HCT116 (cell line): ENCODE measurements around the gene DNAJB5. TPM values are rescaled to one million over a fixed set of nuclear protein-coding genes. Genes with fewer than 3 reads are reported as not detected.

Experiments used
- ATAC-seq: fragments of 200-7000 bp; cut with Tn5 transposase; 2 replicates; pipeline ENCODE4 v1.9.1; 2020; ENCODE audit warnings: mild to moderate bottlenecking, moderate library complexity
- BruUV-seq: library from RNA; stranded (reverse); fragments of 400-500 nt; replicated peaks from 2 replicates; lab custom pipeline; 2021; lab: Mats Ljungman, UMichigan
- CTCF ChIA-PET: fragments of 300-600 bp; sonication (Branson Sonifier 250); formaldehyde crosslinking; loops from one replicate; lab custom pipeline; 2021; ENCODE audit warnings: antibody characterized with exemption; lab: Charles Lee
- POLR2A ChIA-PET: fragments of 300-600, 350-600 bp; sonication (Branson Sonifier 250); formaldehyde crosslinking; loops from one replicate; lab custom pipeline; 2021; ENCODE audit warnings: antibody characterized with exemption; lab: Charles Lee
- RAD21 ChIA-PET, 2 experiments: fragments of 300-600 bp; sonication (Branson Sonifier 250); formaldehyde crosslinking; loops; one replicate each; lab custom pipeline; 2023; ENCODE audit warnings: low total read pairs in 2 of 2; ENCODE audit not compliant: uncharacterized antibody in 2 of 2, unreplicated experiment in 2 of 2, low non-redundant PET in 1 of 2; lab: Charles Lee
- DNase-seq: peaks from one replicate; pipeline ENCODE4 v3.0.0-alpha.2; 2010; ENCODE audit warnings: low read depth, low spot score
- H2AFZ ChIP-seq: fragments of 200-600 bp; shearing (Covaris generic), sonication (generic); 2 replicates; pipeline ENCODE4 v1.6.1; 2017; ENCODE audit warnings: low read depth, mixed run types, mixed read lengths, antibody characterized with exemption, low read length; ENCODE audit not compliant: poor library complexity, severe bottlenecking
- H3K27ac ChIP-seq: 2 replicates; pipeline ENCODE4 v1.5.1; 2012; ENCODE audit warnings: low read depth, low read length
- H3K27me3 ChIP-seq: fragments of 200-600 bp; sonication (generic); 2 replicates; pipeline ENCODE4 v1.6.1; 2016; ENCODE audit warnings: mixed run types, low read length, mixed read lengths; ENCODE audit not compliant: insufficient read depth
- H3K36me3 ChIP-seq, 2 experiments: fragments of 200-500 bp in 1 of 2; fragments of 200-600 bp in 1 of 2; sonication (Bioruptor generic) in 1 of 2; sonication (generic) in 1 of 2; 2 replicates each; pipeline versions ENCODE4 v1.5.1 to v1.6.1; 2014 to 2016; ENCODE audit warnings: low read length in 2 of 2, inconsistent platforms in 1 of 2, mixed read lengths in 1 of 2, mixed run types in 1 of 2; ENCODE audit not compliant: insufficient read depth in 2 of 2, control insufficient read depth in 1 of 2
- H3K4me1 ChIP-seq, 2 experiments: fragments of 200-600 bp in 1 of 2; sonication (generic) in 1 of 2; 2 replicates each; pipeline versions ENCODE4 v1.5.1 to v1.6.1; 2012 to 2017; ENCODE audit warnings: low read length in 2 of 2, inconsistent platforms in 1 of 2, mild to moderate bottlenecking in 1 of 2, mixed read lengths in 1 of 2, mixed run types in 1 of 2, moderate library complexity in 1 of 2; ENCODE audit not compliant: insufficient read depth in 2 of 2, control insufficient read depth in 1 of 2
- H3K4me2 ChIP-seq: fragments of 200-600 bp; sonication (generic); 2 replicates; pipeline ENCODE4 v1.6.1; 2017; ENCODE audit warnings: mixed run types, low read length, mixed read lengths
- H3K4me3 ChIP-seq, 2 experiments: fragments of 200-600 bp in 1 of 2; sonication (generic) in 1 of 2; replicated peaks in 1 of 2; 2 replicates each; pipeline ENCODE4 v1.5.1; 2011 to 2016; ENCODE audit warnings: low read length in 2 of 2, control low read depth in 1 of 2, low read depth in 1 of 2, mild to moderate bottlenecking in 1 of 2, mixed read lengths in 1 of 2, mixed run types in 1 of 2
- H3K79me2 ChIP-seq: fragments of 200-600 bp; sonication (generic); 2 replicates; pipeline ENCODE4 v1.6.1; 2017; ENCODE audit warnings: mild to moderate bottlenecking, mixed run types, low read length, moderate library complexity, mixed read lengths; ENCODE audit not compliant: insufficient read depth
- H3K9ac ChIP-seq: fragments of 200-600 bp; sonication (generic); 2 replicates; pipeline ENCODE4 v1.6.1; 2016; ENCODE audit warnings: low read length, mixed read lengths
- H3K9me2 ChIP-seq: fragments of 200-600 bp; sonication (generic), shearing (Covaris generic); 2 replicates; pipeline ENCODE4 v1.6.1; 2017; ENCODE audit warnings: mixed run types, mild to moderate bottlenecking, moderate library complexity; ENCODE audit not compliant: insufficient read depth
- H3K9me3 ChIP-seq, 2 experiments: fragments of 200-500 bp in 1 of 2; fragments of 200-600 bp in 1 of 2; sonication (Bioruptor generic) in 1 of 2; sonication (generic) in 1 of 2; 2 replicates each; pipeline ENCODE4 v1.6.1; 2014 to 2017; ENCODE audit warnings: low read length in 2 of 2, mixed read lengths in 2 of 2, inconsistent platforms in 1 of 2, low read depth in 1 of 2, mild to moderate bottlenecking in 1 of 2, mixed run types in 1 of 2, moderate library complexity in 1 of 2; ENCODE audit not compliant: control insufficient read depth in 1 of 2, insufficient read depth in 1 of 2
- H4K20me1 ChIP-seq: fragments of 200-600 bp; sonication (generic), shearing (Covaris generic); 2 replicates; pipeline ENCODE4 v1.6.1; 2017; ENCODE audit warnings: mixed run types, mild to moderate bottlenecking, moderate library complexity; ENCODE audit not compliant: insufficient read depth
- CTCF ChIP-seq, 3 experiments: fragments of 200-600 bp in 1 of 3; sonication (generic) in 1 of 3; IDR thresholded peaks in 2 of 3; conservative IDR thresholded peaks in 1 of 3; 2 replicates each; pipeline ENCODE4 v1.5.1; 2012 to 2017; ENCODE audit warnings: low read depth in 2 of 3, low read length in 2 of 3, antibody characterized with exemption in 1 of 3, borderline replicate concordance in 1 of 3, control low read depth in 1 of 3, mild to moderate bottlenecking in 1 of 3, mixed read lengths in 1 of 3, mixed run types in 1 of 3, moderate library complexity in 1 of 3; ENCODE audit not compliant: insufficient read depth in 1 of 3
- ELF1 ChIP-seq: IDR thresholded peaks from 2 replicates; pipeline ENCODE4 v1.6.1; 2012; ENCODE audit warnings: low read depth, borderline replicate concordance
- intact Hi-C: fragments of 100-400 bp; cut with micrococcal nuclease; formaldehyde crosslinking; loops from 2 replicates; pipeline ENCODE4 v1.10.0; 2022
- total RNA-seq: library from RNA; stranded (reverse); gene quantifications from one replicate; pipeline ENCODE4 v1.2.1, GENCODE V29; 2021; ENCODE audit not compliant: unreplicated experiment

DNAJB5 gene
- total RNA-seq, 1 experiment from 2014 or later = 3.6 TPM

- Histone ChIP-seq H3K4me3 (no peak overlapping the region), H3K36me3 (0 out of 4 replicates have a peak, but pooled peaks cover 0 to 2% of the 10 kb centered on the region in 2 experiments), H3K9ac (no peak overlapping the region), H3K79me2 (no peaks in the 10 kb centered on the region), H3K4me2 (0 out of 2 replicates have a peak overlapping the region, but pooled peaks have one; percentile 22), H3K4me1 (peaks cover 21 to 52% of the 10 kb centered on the region in 2 experiments), H3K27me3 (no peaks in the 10 kb centered on the region), H2AFZ (no peak overlapping the region), H3K9me3 (no peaks in the 10 kb centered on the region), H3K27ac (no peak overlapping the region), H4K20me1 (no peaks in the 10 kb centered on the region)
- no TSS peak for BruUV-seq
- ChIA-PET POLR2A (interaction anchor here (0.6 to 2.4 kb wide), 6 partner anchors 32 to 95 kb away, joined by 3 to 8 read pairs (median 3); partner anchors contain the start of genes FANCG and VCP), CTCF (interaction anchor here (0.8 to 5.7 kb wide), 17 partner anchors 8 to 609 kb away, joined by 3 to 83 read pairs (median 4); partner anchors contain the start of gene PIGO), RAD21 (interaction anchor here (1.4 to 2.1 kb wide), 4 partner anchors 9 to 234 kb away, joined by 3 to 14 read pairs (median 8); no protein-coding TSS in a partner anchor)
- ATAC-seq (peak; percentile 48), DNase-seq (peak; percentile 29)
- TF ChIP-seq CTCF (IDR thresholded peaks at IDR 0.05 in 2 of 3, conservative IDR thresholded peaks at IDR 0.05 in 1 of 3; ENCODE audit: borderline replicate concordance in 1 of 3, insufficient read depth in 1 of 3, low read depth in 2 of 3, low read length in 2 of 3) (peak in 2 of 3 experiments; percentile 76 to 81; a peak in 4 of 6 replicates), ELF1 (no peak)
- TF ChIP-seq, all 23 proteins: peak for 1
- intact Hi-C loops = loop anchor here (5.0 kb wide), 1 partner anchor 103 kb away; the partner anchor contains the start of gene PIGO
- H3K9me2 ChIP-seq = no peaks in the 10 kb centered on the region
Measured at GRCh38 chr9:34994260-34994899, 4.8 kb downstream of the DNAJB5 start.
